ENCODE measurements around the gene KCNMA1. TPM values are rescaled to one million over a fixed set of nuclear protein-coding genes. Genes with fewer than 3 reads are reported as not detected.

KCNMA1 gene
- total RNA-seq, 1 experiment from 2014 or later: 31.3 TPM

DNA sequence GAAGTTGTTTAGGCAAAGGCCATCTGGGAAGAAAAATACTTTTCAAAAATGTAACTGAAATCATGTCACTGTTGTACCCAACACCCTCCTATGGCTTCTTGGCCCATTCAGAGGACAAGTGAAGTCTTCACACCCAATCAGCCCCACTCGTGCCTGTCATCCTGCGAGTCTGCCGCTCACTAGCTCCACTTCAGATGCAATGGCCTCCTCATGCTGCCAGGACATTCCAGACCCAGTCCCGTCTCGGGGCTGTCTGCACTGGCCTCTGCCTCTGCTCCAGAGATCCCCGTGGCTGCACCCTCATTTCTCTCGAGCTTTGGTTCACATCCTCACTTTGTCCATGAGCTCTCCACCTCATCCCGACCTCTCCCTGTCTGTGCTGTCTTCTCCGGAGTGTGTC is 227.1 kb downstream of the KCNMA1 start:
- H4K20me1 ChIP-seq (ENCODE audit: insufficient read depth, low read depth, low read length): peaks cover 32% of the 10 kb centered on the region; the same call in 1 of the 2 replicates
- no peaks in the 10 kb centered on the region for H3K9me3 ChIP-seq (ENCODE audit: low read length)
- H3K36me3 ChIP-seq (ENCODE audit: insufficient read depth, low read length): no peaks in the 10 kb centered on the region
- H3K27ac ChIP-seq (ENCODE audit: low read length): no peak overlapping the region
- H3K79me2 ChIP-seq (ENCODE audit: low read length): no peaks in the 10 kb centered on the region
- DNase-seq: no peak
- no peaks in the 10 kb centered on the region for H3K4me1 ChIP-seq (ENCODE audit: low read length)
- H3K4me2 ChIP-seq (ENCODE audit: low read depth, low read length, poor library complexity, severe bottlenecking): no peak overlapping the region
- H3K9ac ChIP-seq (ENCODE audit: low read length): no peak overlapping the region
- H3K27me3 ChIP-seq (ENCODE audit: low read length): no peaks in the 10 kb centered on the region
- no peaks in the 10 kb centered on the region for H3K9me2 ChIP-seq (replicated peaks; ENCODE audit: insufficient read depth, low read length)
- H2AFZ ChIP-seq (ENCODE audit: low read length): no peak overlapping the region
- H3K4me3 ChIP-seq (ENCODE audit: low read length): no peak overlapping the region

GRCh38 chr10:77409697-77410471 is 227.7 kb downstream of the KCNMA1 start:
- Histone ChIP-seq H3K4me1 (ENCODE audit: low read length) (no peaks in the 10 kb centered on the region), H3K4me2 (ENCODE audit: low read depth, low read length, poor library complexity, severe bottlenecking) (no peak overlapping the region), H3K9me2 (replicated peaks; ENCODE audit: insufficient read depth, low read length) (no peaks in the 10 kb centered on the region), H3K9me3 (ENCODE audit: low read length) (no peaks in the 10 kb centered on the region), H3K27me3 (ENCODE audit: low read length) (no peaks in the 10 kb centered on the region), H4K20me1 (ENCODE audit: insufficient read depth, low read depth, low read length) (peaks cover 32% of the 10 kb centered on the region; the same call in 1 of the 2 replicates), H3K9ac (ENCODE audit: low read length) (no peak overlapping the region), H3K79me2 (ENCODE audit: low read length) (no peaks in the 10 kb centered on the region), H3K36me3 (ENCODE audit: insufficient read depth, low read length) (no peaks in the 10 kb centered on the region), H2AFZ (ENCODE audit: low read length) (no peak overlapping the region), H3K27ac (ENCODE audit: low read length) (no peak overlapping the region), H3K4me3 (ENCODE audit: low read length) (no peak overlapping the region)
- DNase-seq: no peak

DNA sequence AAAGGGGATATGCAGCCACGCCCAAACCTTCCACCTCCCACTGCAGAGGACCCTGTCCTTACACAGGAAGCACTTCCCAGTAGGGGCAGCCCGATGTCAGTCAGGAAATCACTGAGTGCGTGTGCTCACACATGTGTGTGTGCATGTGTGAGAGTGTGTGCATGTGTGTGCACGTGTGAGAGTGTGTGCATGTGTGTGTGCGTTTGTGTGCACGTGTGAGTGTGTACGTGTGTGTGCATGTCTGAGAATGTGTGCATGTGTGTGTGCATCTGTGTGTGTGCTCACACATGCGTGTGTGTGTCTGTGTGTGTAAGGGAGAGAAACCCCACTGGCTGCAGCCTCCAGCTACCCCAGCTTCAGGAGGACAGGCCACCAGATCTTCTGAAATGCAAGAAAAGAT is 229.3 kb downstream of the KCNMA1 start:
- H3K27me3 ChIP-seq (ENCODE audit: low read length): no peaks in the 10 kb centered on the region
- H4K20me1 ChIP-seq (ENCODE audit: insufficient read depth, low read depth, low read length): peaks cover 31% of the 10 kb centered on the region; the same call in 1 of the 2 replicates
- H3K9me2 ChIP-seq (replicated peaks; ENCODE audit: insufficient read depth, low read length): no peaks in the 10 kb centered on the region
- no peaks in the 10 kb centered on the region for H3K79me2 ChIP-seq (ENCODE audit: low read length)
- no peak overlapping the region for H2AFZ ChIP-seq (ENCODE audit: low read length)
- H3K27ac ChIP-seq (ENCODE audit: low read length): no peak overlapping the region
- no peaks in the 10 kb centered on the region for H3K4me1 ChIP-seq (ENCODE audit: low read length)
- no peak overlapping the region for H3K4me2 ChIP-seq (ENCODE audit: low read depth, low read length, poor library complexity, severe bottlenecking)
- no peaks in the 10 kb centered on the region for H3K9me3 ChIP-seq (ENCODE audit: low read length)
- no peak for DNase-seq
- H3K9ac ChIP-seq (ENCODE audit: low read length): no peak overlapping the region
- no peak overlapping the region for H3K4me3 ChIP-seq (ENCODE audit: low read length)
- no peaks in the 10 kb centered on the region for H3K36me3 ChIP-seq (ENCODE audit: insufficient read depth, low read length)

DNA sequence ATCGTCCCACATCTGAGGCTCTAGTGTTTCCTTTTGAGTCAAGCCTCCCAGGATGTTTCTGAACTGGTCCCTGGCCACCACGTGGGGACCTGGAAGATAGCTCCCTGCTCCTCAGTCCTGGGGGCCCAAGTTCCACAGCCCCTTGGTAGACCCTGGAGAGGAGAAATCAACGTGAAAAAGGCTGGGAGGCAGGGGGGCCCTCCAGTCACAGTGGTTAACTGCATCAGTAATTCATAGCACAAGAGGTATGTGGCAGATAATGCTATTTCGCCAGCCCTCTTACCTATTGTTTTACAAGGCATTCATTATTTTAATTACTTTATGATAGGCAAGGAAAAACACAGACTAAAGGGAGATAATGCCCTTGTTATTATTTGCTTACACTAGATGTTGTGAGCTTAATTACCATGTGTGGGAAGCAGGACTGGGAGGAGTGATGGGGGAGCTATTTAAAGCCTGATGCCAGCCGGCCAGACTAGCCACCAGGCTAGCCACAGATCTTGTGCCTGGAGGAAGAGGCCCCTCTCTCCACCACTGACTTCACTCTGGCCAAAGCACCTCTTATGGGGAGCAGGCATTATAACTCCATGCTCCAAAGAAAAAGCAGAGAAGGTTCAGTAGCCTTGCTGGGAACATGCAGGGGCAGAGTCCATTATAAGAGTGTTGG is 230.7 kb downstream of the KCNMA1 start:
- Histone ChIP-seq H3K4me2 (ENCODE audit: low read depth, low read length, poor library complexity, severe bottlenecking) (no peak overlapping the region), H3K4me3 (ENCODE audit: low read length) (no peak overlapping the region), H2AFZ (ENCODE audit: low read length) (no peak overlapping the region), H3K36me3 (ENCODE audit: insufficient read depth, low read length) (no peaks in the 10 kb centered on the region), H3K27ac (ENCODE audit: low read length) (no peak overlapping the region), H3K79me2 (ENCODE audit: low read length) (no peaks in the 10 kb centered on the region), H4K20me1 (ENCODE audit: insufficient read depth, low read depth, low read length) (peaks cover 30% of the 10 kb centered on the region; the same call in 1 of the 2 replicates), H3K4me1 (ENCODE audit: low read length) (no peaks in the 10 kb centered on the region), H3K27me3 (ENCODE audit: low read length) (no peaks in the 10 kb centered on the region), H3K9me2 (replicated peaks; ENCODE audit: insufficient read depth, low read length) (no peaks in the 10 kb centered on the region), H3K9ac (ENCODE audit: low read length) (no peak overlapping the region), H3K9me3 (ENCODE audit: low read length) (no peaks in the 10 kb centered on the region)
- DNase-seq: no peak

DNA sequence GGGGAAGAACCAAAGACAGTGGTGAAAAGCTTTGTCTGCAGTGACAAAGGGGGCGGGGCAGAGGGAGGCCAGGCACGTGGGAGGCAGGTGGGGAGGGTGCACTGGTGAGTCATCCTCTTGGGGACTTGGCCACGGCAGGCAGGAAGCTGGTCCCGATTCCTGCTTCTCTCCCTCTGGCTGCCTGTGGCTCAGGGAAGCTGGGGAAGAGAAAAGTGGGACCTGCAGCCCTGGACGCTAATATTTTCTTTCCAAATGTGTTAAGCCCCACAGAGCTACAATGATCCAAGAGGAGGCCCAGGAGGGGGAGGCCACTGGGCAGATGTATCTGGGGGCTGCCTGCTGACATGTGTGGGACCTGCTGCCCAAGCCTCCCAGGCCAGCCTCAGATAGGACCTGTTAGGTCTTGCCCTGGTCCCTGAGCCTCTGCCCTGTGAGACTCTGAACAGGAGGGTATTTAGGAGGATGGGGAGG is 231.8 kb downstream of the KCNMA1 start:
- Histone ChIP-seq H3K79me2 (ENCODE audit: low read length) (no peaks in the 10 kb centered on the region), H3K27ac (ENCODE audit: low read length) (no peak overlapping the region), H3K27me3 (ENCODE audit: low read length) (no peaks in the 10 kb centered on the region), H3K4me2 (ENCODE audit: low read depth, low read length, poor library complexity, severe bottlenecking) (no peak overlapping the region), H3K9me3 (ENCODE audit: low read length) (no peaks in the 10 kb centered on the region), H2AFZ (ENCODE audit: low read length) (no peak overlapping the region), H3K4me1 (ENCODE audit: low read length) (no peaks in the 10 kb centered on the region), H3K9ac (ENCODE audit: low read length) (no peak overlapping the region), H4K20me1 (ENCODE audit: insufficient read depth, low read depth, low read length) (peaks cover 25% of the 10 kb centered on the region; the same call in 1 of the 2 replicates), H3K4me3 (ENCODE audit: low read length) (no peak overlapping the region), H3K9me2 (replicated peaks; ENCODE audit: insufficient read depth, low read length) (no peaks in the 10 kb centered on the region), H3K36me3 (ENCODE audit: insufficient read depth, low read length) (no peaks in the 10 kb centered on the region)
- no peak for DNase-seq

DNA sequence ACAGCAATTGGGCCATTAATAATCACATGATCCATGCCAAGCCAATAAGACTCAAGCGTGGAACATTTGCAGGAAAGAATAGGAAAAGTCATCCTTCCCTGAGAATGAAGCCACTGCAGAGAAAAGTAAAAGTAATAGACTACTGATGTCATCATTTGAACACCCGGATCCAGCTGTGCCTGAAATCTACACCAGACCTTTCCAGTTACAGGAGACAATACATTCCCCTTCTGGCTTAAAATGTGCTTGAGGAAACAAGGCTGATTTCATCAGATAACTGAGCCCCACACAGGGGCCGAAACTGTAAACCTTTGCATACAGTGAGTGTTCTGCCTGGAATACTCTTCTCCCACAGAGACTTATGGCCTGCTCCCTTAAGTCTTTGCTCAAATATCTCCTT is 232.8 kb downstream of the KCNMA1 start:
- no peaks in the 10 kb centered on the region for H3K36me3 ChIP-seq (ENCODE audit: insufficient read depth, low read length)
- no peaks in the 10 kb centered on the region for H3K27me3 ChIP-seq (ENCODE audit: low read length)
- no peaks in the 10 kb centered on the region for H3K9me3 ChIP-seq (ENCODE audit: low read length)
- H3K27ac ChIP-seq (ENCODE audit: low read length): no peak overlapping the region
- H4K20me1 ChIP-seq (ENCODE audit: insufficient read depth, low read depth, low read length): peaks cover 24% of the 10 kb centered on the region; the same call in 1 of the 2 replicates
- H3K4me1 ChIP-seq (ENCODE audit: low read length): no peaks in the 10 kb centered on the region
- H3K79me2 ChIP-seq (ENCODE audit: low read length): no peaks in the 10 kb centered on the region
- no peak overlapping the region for H3K4me2 ChIP-seq (ENCODE audit: low read depth, low read length, poor library complexity, severe bottlenecking)
- H3K9me2 ChIP-seq (replicated peaks; ENCODE audit: insufficient read depth, low read length): no peaks in the 10 kb centered on the region
- no peak overlapping the region for H3K4me3 ChIP-seq (ENCODE audit: low read length)
- H2AFZ ChIP-seq (ENCODE audit: low read length): no peak overlapping the region
- H3K9ac ChIP-seq (ENCODE audit: low read length): no peak overlapping the region
- DNase-seq: no peak

GRCh38 chr10:77403761-77404160 is 233.8 kb downstream of the KCNMA1 start:
- Histone ChIP-seq H3K9ac (ENCODE audit: low read length) (no peak overlapping the region), H3K4me3 (ENCODE audit: low read length) (no peak overlapping the region), H4K20me1 (ENCODE audit: insufficient read depth, low read depth, low read length) (peaks cover 13% of the 10 kb centered on the region; the same call in 1 of the 2 replicates), H3K9me2 (replicated peaks; ENCODE audit: insufficient read depth, low read length) (no peaks in the 10 kb centered on the region), H3K27me3 (ENCODE audit: low read length) (no peaks in the 10 kb centered on the region), H3K79me2 (ENCODE audit: low read length) (no peaks in the 10 kb centered on the region), H3K9me3 (ENCODE audit: low read length) (no peaks in the 10 kb centered on the region), H3K27ac (ENCODE audit: low read length) (no peak overlapping the region), H2AFZ (ENCODE audit: low read length) (no peak overlapping the region), H3K4me2 (ENCODE audit: low read depth, low read length, poor library complexity, severe bottlenecking) (no peak overlapping the region), H3K4me1 (ENCODE audit: low read length) (peaks cover 4% of the 10 kb centered on the region), H3K36me3 (ENCODE audit: insufficient read depth, low read length) (no peaks in the 10 kb centered on the region)
- no peak for DNase-seq

GRCh38 chr10:77401683-77402082 is 235.9 kb downstream of the KCNMA1 start:
- Histone ChIP-seq H3K79me2 (ENCODE audit: low read length) (no peaks in the 10 kb centered on the region), H3K27me3 (ENCODE audit: low read length) (no peaks in the 10 kb centered on the region), H3K27ac (ENCODE audit: low read length) (no peak overlapping the region), H3K36me3 (ENCODE audit: insufficient read depth, low read length) (no peaks in the 10 kb centered on the region), H3K9me3 (ENCODE audit: low read length) (no peaks in the 10 kb centered on the region), H3K4me1 (ENCODE audit: low read length) (peaks cover 12% of the 10 kb centered on the region), H3K9me2 (replicated peaks; ENCODE audit: insufficient read depth, low read length) (no peaks in the 10 kb centered on the region), H3K4me3 (ENCODE audit: low read length) (no peak overlapping the region), H3K4me2 (ENCODE audit: low read depth, low read length, poor library complexity, severe bottlenecking) (no peak overlapping the region), H2AFZ (ENCODE audit: low read length) (no peak overlapping the region), H3K9ac (ENCODE audit: low read length) (no peak overlapping the region), H4K20me1 (ENCODE audit: insufficient read depth, low read depth, low read length) (peaks cover 11% of the 10 kb centered on the region; the same call in 1 of the 2 replicates)
- no peak for DNase-seq
